Tibial artery (tissue), 4 donors: ENCODE results near the gene PPP2R3A.

Source experiments
- DNase-seq, 2 donors: peaks; one replicate each; pipeline ENCODE4 v3.0.0-alpha.2; 2019
- H3K27ac ChIP-seq, 2 donors: fragments of 200-600 bp; sonication (generic) in 1 of 2; 1 replicate in 1 of 2; 2 replicates in 1 of 2; pipeline ENCODE4 v1.5.1; 2018 to 2019; ENCODE audit warnings: mild to moderate bottlenecking in 1 of 2
- H3K27me3 ChIP-seq, 2 donors: fragments of 200-600 bp; sonication (generic) in 1 of 2; one replicate each; pipeline versions ENCODE4 v1.5.1 to v1.6.0; 2016 to 2019
- H3K36me3 ChIP-seq, 3 donors: fragments of 200-600 bp; sonication (generic) in 2 of 3; one replicate each; pipeline ENCODE4 v1.5.1; 2016 to 2019; ENCODE audit warnings: mild to moderate bottlenecking in 2 of 3
- H3K4me1 ChIP-seq, 4 donors: fragments of 200-600 bp; sonication (generic) in 2 of 4; 1 replicate in 3 of 4; 2 replicates in 1 of 4; pipeline ENCODE4 v1.5.1; 2016 to 2019
- H3K4me3 ChIP-seq, 2 donors: fragments of 200-600 bp; sonication (generic) in 1 of 2; 1 replicate in 1 of 2; 2 replicates in 1 of 2; pipeline ENCODE4 v1.5.1; 2018 to 2019; ENCODE audit warnings: mild to moderate bottlenecking in 2 of 2
- H3K9me3 ChIP-seq, 3 donors: fragments of 200-600 bp; sonication (generic) in 1 of 3; one replicate each; pipeline ENCODE4 v1.5.1; 2016 to 2019
- CTCF ChIP-seq, 2 experiments: fragments of 200-600 bp in 1 of 2; fragments of 450-650 bp in 1 of 2; IDR thresholded peaks; one replicate each; pipeline ENCODE4 v1.5.1; 2017 to 2019; ENCODE audit warnings: antibody characterized with exemption in 2 of 2, mild to moderate bottlenecking in 1 of 2, moderate library complexity in 1 of 2
- intact Hi-C: fragments of 100-400 bp; cut with DNase I; formaldehyde crosslinking; loops from one replicate; pipeline ENCODE4 v1.15.0; 2023; ENCODE audit warnings: low total_unique reads

The PPP2R3A gene

DNA sequence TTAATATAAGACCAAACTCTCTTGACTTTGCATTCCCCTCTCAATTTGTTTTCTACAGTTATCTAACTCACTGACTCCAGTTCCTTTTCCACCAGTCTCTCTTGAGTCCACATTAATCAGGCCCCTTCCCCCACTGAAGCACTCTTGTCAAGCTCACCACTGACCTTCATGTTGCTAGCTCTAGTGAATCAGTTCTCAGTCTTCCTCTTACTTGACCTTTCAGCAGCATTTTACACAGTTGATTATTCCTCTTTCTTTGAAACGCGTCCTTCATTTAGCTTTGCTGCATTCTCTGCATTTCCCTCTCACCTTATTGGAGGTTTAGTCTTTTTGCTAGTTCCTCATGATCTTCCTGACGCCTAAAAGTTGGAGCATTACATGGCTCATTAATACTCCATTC is 8.3 kb downstream of the PPP2R3A start:
- no peaks in the 10 kb centered on the region for H3K27me3 ChIP-seq
- no peak overlapping the region for H3K27ac ChIP-seq
- no peak for DNase-seq
- no peak overlapping the region for H3K4me3 ChIP-seq
- H3K9me3 ChIP-seq = no peaks in the 10 kb centered on the region
- H3K36me3 ChIP-seq = no peaks in the 10 kb centered on the region
- no peak for TF ChIP-seq CTCF (IDR thresholded peaks at IDR 0.05)
- H3K4me1 ChIP-seq = peaks cover 0 to 21% (median 0%) of the 10 kb centered on the region in 4 donors
- intact Hi-C loops = no loop called here

DNA sequence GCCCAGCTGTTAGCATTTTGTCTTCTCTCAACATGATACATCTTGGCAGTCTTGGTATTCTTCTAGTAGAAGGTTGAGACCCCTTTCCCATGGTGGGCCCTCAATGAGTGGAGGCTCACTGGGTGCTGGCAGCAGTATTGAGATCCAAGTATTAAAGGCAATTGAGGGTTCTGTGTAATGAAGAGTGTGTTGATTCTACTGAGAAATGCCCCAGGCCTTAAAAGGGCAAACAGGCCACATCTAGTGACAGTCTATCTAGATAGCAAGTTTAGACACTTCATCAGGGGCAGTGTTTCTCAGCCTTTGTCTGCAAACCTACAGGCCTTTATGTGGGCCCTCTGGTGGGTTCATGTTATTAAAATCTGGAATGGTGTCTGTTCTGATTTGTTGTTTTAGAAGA is 9.5 kb downstream of the PPP2R3A start:
- intact Hi-C loops = no loop called here
- Histone ChIP-seq H3K9me3 (no peaks in the 10 kb centered on the region), H3K27ac (no peak overlapping the region), H3K36me3 (no peaks in the 10 kb centered on the region), H3K4me3 (no peak overlapping the region), H3K4me1 (peaks cover 0 to 20% (median 0%) of the 10 kb centered on the region in 4 donors), H3K27me3 (no peaks in the 10 kb centered on the region)
- TF ChIP-seq CTCF (IDR thresholded peaks at IDR 0.05) = no peak
- DNase-seq = no peak

- Histone ChIP-seq H3K27ac (no peak overlapping the region), H3K9me3 (no peaks in the 10 kb centered on the region), H3K4me1 (peaks cover 0 to 21% (median 0%) of the 10 kb centered on the region in 4 donors), H3K27me3 (no peaks in the 10 kb centered on the region), H3K4me3 (no peak overlapping the region), H3K36me3 (no peaks in the 10 kb centered on the region)
- intact Hi-C loops = no loop called here
- TF ChIP-seq CTCF (IDR thresholded peaks at IDR 0.05) = no peak
- no peak for DNase-seq
Observed at GRCh38 chr3:135975536-135975935, 10.0 kb downstream of the PPP2R3A start.

- Histone ChIP-seq H3K4me1 (peaks cover 0 to 13% (median 7%) of the 10 kb centered on the region in 4 donors), H3K27ac (no peak overlapping the region), H3K27me3 (no peaks in the 10 kb centered on the region), H3K9me3 (no peaks in the 10 kb centered on the region), H3K36me3 (no peaks in the 10 kb centered on the region), H3K4me3 (no peak overlapping the region)
- DNase-seq = no peak
- no peak for TF ChIP-seq CTCF (IDR thresholded peaks at IDR 0.05)
- intact Hi-C loops = no loop called here
Observed at GRCh38 chr3:135980343-135980742, 14.8 kb downstream of the PPP2R3A start.

- Histone ChIP-seq H3K4me3 (no peak overlapping the region), H3K27ac (no peak overlapping the region), H3K9me3 (no peaks in the 10 kb centered on the region), H3K36me3 (no peaks in the 10 kb centered on the region), H3K27me3 (no peaks in the 10 kb centered on the region), H3K4me1 (peaks cover 0 to 13% (median 6%) of the 10 kb centered on the region in 4 donors)
- intact Hi-C loops = no loop called here
- no peak for TF ChIP-seq CTCF (IDR thresholded peaks at IDR 0.05)
- no peak for DNase-seq
Observed at GRCh38 chr3:135981701-135982403, 16.3 kb downstream of the PPP2R3A start.

DNA sequence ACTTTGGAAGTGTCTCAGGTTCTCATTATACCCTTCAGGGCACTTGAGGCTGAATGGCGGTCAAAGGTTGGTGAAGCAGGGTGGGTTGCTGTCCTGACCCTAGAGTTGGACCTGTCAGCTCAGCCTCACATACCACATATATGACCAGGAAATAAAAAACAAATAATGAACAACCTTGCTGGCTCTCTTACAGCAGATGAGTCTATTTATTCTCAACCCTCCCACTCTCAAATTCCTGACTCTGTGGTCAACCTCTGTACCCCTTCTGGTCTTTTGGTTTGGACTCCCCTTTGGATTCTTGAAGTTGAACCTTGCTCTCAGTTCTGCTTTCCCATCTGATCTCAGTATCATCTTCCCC is 16.9 kb downstream of the PPP2R3A start:
- intact Hi-C loops = no loop called here
- H3K4me1 ChIP-seq = peaks cover 0 to 13% (median 6%) of the 10 kb centered on the region in 4 donors
- H3K9me3 ChIP-seq = no peaks in the 10 kb centered on the region
- no peaks in the 10 kb centered on the region for H3K27me3 ChIP-seq
- TF ChIP-seq CTCF (IDR thresholded peaks at IDR 0.05) = no peak
- no peak overlapping the region for H3K27ac ChIP-seq
- H3K36me3 ChIP-seq = no peaks in the 10 kb centered on the region
- no peak overlapping the region for H3K4me3 ChIP-seq
- no peak for DNase-seq
